GM21529 (cell line): ENCODE data around the gene CCDC171.

Experiments
- ATAC-seq: cut with Tn5 transposase; IDR thresholded peaks from one replicate; pipeline ENCODE4 v1.9.1; 2021; ENCODE audit not compliant: unreplicated experiment

CCDC171 gene

GRCh38 chr9:15977438-15977837 is 424.6 kb downstream of the CCDC171 start:
- ATAC-seq, result no peak

- ATAC-seq, result no peak
Observed at GRCh38 chr9:15982182-15982581, 429.3 kb downstream of the CCDC171 start.

DNA sequence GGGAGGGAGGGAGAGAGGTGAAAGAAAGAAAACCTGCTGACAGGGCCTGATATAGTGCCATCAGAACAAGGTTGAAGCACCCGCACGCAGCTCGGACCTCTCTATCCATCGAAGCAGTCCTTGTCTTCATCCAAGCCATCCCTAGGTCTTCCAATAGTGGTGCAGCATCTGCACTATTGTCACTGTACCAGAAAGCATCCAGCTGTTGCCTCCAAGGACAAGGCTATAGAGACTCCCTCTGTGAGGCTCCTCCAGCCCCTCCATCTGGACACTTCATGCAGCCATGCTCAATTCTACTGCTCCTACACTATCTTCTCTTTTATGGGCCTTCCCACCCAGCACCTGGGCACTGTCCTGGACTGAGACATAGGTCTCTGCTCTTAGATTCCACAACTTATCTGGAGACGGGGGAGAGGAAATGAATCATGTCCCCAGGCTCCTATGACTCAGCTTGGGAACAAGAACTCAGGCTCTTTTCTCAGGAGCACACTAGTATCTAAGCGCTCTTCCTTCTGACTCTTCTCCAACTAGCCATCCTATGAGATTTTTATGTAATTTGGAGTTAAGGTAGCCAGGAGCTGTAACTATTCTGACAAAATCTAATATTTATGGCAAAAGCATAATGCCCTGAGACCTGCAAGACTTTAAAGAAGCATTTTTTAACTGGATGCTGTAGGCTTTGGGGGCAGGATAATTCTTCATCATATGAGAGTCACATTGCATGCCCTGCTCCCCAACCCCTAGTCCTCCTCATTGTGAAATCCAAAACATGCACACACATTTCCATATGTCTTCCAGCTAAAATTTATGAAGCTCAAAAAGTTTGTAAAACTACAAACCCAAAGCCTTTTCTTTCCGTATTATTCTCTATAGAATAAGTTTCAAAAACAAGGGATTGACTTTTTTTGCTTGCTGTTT is 446.8 kb downstream of the CCDC171 start:
- no peak for ATAC-seq

- no peak for ATAC-seq
Observed at GRCh38 chr9:16000811-16001210, 448.0 kb downstream of the CCDC171 start.

DNA sequence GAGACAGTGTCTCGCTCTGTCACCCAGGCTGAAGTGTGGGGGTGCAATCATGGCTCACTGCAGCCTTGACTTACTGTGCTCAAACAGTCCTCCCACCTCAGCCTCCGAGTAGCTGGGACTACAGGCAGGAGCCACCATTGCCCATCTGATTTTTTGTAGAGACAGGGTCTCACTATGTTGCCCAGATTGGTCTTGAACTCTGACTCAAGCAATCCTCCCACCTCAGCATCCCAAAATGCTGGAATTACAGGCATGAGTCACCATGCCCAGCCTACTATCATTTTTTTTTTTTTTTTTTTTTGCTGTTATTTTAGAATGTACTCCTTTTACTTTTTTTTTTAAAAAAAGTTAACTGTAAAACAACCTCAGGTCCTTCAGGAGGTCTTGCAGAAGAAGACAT is 449.0 kb downstream of the CCDC171 start:
- no peak for ATAC-seq

DNA sequence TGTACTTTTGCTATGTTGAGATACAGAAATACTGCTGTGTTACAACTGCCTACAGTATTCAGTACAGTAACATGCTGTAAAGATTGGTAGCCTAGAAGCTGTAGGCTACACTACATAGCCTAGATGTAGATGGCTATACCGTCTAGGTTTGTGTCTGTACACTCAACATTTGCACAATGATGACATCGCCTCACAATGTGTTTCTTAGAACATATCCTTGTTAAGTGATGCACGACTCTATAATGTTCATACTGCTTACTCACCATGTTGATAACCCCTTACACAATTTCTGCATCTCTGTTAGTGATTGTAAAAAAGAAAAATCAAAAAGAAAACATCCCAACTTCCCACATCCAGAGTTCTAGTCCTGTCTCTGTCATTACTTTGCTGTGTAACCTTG is 450.0 kb downstream of the CCDC171 start:
- no peak for ATAC-seq

DNA sequence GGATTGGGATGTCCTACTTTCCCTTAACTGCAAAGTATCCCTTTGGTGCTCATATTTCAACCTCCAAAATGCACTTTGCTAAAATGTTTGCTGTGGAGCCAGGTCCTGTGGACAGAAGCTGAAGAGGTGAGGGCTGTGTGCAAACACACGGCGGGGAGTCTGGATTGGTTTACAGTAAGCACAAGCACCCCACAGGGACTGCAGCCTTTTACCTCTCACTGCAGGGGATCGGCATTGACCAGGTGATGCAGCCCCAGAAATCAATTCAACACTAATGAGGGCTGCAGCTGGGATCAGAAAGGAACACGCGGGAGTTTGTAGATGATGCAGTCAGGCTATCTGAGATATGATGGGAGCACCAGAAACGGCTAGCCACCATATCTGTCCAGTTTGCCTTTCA is 450.9 kb downstream of the CCDC171 start:
- no peak for ATAC-seq

DNA sequence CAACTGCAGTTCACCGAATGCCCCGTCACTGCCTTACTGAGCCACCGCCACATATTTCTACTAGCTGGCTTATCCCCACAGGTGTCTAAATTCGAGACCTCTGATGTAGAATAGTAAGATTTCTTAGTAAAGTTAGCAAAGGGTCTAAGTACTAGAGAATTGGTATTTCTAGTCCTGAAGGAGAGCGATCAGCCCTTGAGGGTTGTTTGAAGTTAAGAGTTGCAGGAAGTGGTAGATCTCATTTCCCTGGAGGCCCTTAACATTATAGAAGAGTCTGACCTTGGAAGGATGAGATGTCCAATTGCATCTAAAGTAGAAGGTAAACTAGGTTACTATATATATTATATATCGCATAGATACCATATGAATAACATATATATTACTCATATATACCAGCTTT is 451.8 kb downstream of the CCDC171 start:
- no peak for ATAC-seq

DNA sequence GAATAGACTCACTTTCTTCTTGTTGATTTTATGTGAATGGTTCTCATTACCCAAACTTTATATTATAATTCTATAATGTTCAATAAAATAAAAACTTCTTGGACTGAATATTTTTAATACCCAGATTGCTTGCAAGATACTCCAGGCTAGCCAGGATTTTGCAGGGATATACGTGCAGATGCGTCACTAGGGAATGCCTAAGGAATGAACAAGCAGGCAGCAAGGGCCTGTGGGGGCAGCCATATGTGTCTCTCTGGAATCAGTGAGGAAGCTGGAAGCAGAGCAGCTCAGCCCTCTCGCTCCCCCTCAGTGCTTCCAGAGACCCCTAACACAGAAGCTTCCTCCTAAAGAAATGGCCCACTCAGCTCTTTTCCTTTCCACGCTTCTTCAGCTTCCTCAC is 457.4 kb downstream of the CCDC171 start:
- ATAC-seq, result no peak

DNA sequence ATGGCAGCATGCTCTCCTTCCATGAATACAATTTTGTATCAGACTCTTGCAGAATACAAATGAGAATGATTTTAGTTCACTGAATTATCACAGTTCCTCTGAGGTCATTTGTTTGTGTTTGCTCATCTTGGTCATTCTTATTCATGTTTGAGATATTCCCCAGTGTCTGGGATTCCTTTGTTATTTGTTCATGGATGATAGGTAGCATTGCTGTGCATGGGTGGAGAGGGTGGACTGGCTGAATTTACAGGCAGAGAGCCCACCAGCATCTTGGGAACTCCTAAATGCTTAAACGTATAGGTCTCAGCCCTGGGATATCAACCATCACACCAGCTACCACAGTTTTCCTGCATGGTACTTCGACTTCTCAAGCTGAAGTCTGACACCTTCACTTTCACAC is 459.8 kb downstream of the CCDC171 start:
- no peak for ATAC-seq

GRCh38 chr9:16013366-16013765 is 460.5 kb downstream of the CCDC171 start:
- no peak for ATAC-seq

DNA sequence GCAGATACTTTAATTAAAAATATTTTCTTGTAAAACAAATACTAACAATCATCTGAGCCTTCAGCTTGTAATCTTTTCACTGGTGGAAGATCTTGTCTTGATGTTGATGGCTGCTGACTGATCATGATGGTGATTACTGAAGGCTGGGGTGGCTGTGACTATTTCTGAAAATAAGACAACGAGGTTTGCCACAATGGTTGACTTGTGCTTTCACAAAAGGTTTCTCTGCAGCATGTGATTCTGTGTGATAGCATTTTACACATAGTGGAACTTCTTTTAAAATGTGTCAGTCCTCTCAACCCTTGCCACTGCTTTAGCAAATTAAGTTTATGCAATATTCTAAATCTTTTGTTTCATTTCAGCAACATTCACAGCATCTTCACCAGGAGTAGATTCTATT is 461.0 kb downstream of the CCDC171 start:
- no peak for ATAC-seq

DNA sequence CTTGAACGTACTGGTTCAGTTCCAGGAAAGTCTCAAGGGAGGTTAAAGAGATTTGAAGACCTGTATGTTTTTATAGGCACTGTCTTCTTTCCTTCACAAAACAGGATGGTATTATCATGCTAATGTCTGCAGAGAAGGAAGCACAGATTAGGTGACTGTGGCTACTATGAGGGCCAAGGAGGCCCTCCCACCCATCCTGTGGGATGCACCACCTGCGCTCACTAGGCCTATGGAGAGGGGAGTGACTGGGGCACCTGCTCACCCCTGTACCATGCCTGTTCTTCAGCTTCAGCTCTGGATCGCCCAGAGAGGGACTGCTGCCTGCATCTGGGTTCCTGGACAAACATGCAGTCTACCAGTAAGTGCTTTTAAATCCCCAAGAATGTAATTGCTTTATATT is 469.4 kb downstream of the CCDC171 start:
- no peak for ATAC-seq

GRCh38 chr9:16023446-16023845 is 470.6 kb downstream of the CCDC171 start:
- no peak for ATAC-seq
